NCI-H2227 treated with DMSO at 0.1 percent for 48 hours (cell line): ENCODE measurements around the gene ELP1.
A peak's percentile ranks its signal among the peaks of the same experiment; 100 is the strongest.
"Not testable (repeated sequence)": the region's sequence is repeated elsewhere in the genome, so short reads cannot be mapped to it uniquely, and the experiment has no call there.

Source experiments
- DNase-seq: peaks from one replicate; lab custom pipeline; 2025; lab: John Stamatoyannopoulos, UW

Gene ELP1, protein sequence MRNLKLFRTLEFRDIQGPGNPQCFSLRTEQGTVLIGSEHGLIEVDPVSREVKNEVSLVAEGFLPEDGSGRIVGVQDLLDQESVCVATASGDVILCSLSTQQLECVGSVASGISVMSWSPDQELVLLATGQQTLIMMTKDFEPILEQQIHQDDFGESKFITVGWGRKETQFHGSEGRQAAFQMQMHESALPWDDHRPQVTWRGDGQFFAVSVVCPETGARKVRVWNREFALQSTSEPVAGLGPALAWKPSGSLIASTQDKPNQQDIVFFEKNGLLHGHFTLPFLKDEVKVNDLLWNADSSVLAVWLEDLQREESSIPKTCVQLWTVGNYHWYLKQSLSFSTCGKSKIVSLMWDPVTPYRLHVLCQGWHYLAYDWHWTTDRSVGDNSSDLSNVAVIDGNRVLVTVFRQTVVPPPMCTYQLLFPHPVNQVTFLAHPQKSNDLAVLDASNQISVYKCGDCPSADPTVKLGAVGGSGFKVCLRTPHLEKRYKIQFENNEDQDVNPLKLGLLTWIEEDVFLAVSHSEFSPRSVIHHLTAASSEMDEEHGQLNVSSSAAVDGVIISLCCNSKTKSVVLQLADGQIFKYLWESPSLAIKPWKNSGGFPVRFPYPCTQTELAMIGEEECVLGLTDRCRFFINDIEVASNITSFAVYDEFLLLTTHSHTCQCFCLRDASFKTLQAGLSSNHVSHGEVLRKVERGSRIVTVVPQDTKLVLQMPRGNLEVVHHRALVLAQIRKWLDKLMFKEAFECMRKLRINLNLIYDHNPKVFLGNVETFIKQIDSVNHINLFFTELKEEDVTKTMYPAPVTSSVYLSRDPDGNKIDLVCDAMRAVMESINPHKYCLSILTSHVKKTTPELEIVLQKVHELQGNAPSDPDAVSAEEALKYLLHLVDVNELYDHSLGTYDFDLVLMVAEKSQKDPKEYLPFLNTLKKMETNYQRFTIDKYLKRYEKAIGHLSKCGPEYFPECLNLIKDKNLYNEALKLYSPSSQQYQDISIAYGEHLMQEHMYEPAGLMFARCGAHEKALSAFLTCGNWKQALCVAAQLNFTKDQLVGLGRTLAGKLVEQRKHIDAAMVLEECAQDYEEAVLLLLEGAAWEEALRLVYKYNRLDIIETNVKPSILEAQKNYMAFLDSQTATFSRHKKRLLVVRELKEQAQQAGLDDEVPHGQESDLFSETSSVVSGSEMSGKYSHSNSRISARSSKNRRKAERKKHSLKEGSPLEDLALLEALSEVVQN (N-terminal part only)

DNA sequence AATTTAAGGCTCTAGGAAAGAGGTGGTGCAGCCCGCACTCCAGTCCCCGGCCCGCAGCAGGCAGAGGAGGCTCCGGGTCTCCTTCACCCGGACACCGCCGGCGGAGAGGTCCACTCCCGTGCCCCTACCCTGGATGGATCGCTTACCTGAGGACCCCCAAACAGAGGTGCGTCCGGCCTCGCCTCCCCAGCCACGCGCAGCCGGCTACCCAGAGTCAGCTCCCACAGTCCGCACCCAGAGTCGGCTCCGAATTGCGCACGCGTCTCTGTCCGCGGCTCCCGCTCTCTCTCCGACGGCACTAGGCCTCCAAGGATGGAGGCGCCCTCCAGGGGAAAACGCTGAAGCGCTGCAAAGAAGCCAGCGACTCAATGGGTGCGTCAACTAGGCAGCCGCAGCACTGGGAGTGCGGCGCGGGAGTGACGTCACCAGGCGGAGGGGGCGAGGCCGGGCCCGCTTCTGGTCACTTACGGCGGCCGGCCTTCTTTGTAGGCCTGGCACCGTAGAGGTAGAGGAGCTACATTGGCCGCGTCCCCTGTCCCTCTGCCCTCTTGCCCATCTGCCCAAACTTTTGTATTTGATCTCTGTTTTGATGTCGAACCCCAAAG lies at the start of gene ELP1:
TSS of gene ELP1 (minus strand) at position 407 of the 605 bp plus-strand sequence. CDS start 2,978 bp downstream, outside the sequence.
- DNase-seq: peak; percentile 85

DNA sequence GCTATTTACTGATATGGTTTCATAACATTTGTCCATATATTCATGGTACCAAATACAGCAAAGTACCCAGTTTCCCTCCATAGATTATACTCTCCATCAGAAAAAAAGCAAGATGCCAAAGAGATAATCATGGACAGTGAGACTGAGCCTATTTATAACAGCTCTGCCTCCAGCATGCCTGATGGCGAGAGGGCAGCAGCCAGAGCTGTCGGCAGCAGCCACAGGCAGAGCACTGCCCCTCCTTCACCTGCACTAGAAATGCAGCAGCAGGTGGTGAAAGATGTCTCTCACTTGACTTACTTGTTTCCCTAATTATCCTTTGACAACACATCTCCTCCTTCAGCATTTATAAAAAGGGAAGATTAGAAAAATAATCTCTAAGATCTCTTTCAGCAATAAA lies 47.0 kb upstream of the ELP1 start:
- DNase-seq: no peak

DNA sequence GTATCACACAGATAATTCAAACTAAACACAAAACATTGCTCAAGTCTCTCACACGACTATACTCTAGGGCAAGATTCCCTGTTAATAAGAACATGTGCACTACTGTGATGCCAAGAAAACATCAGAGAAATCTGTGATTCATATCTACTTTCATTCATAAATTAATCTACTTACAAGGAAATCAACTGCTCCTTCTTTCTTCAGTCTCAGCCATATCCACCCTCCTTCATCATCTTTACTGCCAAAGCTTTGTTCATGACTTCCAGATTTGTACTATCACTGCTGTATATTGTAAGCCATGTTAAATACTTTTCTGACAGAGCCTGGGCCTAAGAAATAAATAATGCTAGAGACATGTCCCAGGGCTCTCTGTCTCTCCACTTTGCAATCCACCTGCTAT lies 44.3 kb upstream of the ELP1 start:
- no peak for DNase-seq

DNA sequence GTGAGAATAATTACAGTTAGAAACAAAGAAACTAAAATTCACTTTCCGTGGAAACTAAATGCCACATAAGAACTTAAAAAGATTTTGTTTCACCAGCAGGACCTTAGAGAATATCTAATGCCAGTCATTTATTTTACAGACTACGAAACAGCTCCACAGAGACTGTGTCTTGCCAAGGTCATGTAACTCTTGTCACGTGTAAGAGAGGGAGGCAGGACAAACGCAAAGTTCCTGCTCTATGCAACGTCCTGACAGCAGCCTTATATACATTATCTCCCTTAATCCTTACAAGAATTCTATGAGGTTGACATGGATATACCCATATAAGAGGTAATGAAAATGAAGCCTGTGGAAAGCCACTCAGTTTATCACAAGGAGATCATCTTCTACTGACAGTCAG lies 40.0 kb upstream of the ELP1 start:
- DNase-seq: no peak

DNA sequence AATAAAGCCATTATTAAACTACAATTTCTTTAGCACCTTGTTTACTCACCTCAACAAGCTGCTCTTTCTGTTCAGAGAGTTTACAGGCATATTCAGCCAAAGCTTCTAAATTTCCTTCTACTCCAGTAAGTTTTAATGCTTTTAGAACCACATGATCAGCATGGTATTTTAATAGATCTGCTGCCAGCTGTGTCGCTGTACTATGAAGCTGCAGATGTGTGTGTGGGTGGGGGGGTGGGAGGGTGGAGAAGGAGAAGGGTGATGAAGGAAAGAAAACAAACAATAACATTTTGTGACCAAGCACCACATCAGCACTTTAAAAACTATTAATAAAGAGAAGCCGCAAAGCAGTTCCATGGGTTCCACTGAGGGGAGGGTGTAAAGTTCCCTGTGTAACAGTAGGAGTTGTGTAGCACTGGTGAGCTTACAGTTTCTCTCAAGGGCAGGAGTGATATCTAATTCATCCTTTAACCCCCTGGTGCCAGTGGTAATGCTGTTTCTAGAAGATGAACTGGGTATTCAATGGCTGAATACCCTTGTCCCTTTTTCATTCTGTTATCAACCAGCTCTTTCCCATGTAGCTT lies 38.8 kb upstream of the ELP1 start:
- DNase-seq: no peak

DNA sequence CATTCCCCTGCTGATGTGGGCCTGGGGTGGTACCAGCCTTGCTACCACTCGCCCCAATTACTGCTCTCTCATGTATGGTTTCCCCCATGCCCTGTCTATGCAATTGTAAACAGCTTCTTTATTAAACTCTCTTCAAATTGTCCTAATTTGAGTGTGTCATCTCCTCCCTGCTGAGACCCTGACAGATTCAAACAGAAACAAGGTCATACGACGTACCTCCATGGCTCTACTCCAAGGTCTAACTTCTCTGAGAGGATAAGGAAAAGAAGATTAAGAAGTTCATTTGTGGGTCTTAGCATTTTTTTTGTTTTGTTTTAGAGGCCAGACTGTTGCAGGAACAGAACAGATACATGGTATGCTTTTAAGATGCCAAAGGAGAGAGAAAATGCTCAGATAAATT lies 38.3 kb upstream of the ELP1 start:
- DNase-seq: no peak

DNA sequence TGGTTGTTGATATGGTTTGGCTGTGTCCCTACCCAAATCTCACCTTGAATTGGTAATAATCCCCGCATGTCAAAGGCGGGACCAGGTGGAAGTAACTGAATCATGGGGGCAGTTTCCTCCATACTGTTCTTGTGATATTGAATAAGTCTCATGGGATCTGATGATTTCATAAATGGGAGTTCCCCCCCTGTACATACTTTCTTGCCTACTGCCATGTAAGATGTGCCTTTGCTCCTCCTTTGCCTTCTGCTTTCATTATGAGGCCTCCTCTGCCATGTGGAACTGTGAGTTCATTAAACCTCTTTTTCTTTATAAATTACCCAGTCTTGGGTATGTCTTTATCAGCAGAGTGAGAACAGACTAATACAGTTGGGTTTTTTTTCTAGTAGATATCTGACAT lies 37.5 kb upstream of the ELP1 start:
- DNase-seq: not testable (repeated sequence)

DNA sequence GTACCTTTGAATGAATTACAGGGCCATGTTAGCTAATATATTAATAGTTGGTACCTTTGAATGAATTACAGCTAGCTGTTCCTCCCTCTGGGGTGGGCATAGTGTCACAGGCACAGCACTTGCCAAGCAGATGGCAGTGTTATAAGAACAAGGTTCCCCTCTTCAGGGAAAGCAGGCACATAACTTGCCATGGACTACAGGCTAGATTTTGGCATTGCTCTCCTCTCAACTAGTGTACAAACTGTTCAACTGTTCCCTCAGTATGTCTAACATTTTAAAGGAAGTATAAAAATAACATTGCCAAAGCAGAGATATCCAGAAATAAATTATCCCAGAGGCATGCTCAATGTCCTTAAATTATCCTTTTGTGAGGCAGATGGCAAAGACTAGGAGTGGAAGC lies 34.0 kb upstream of the ELP1 start:
- DNase-seq: no peak

DNA sequence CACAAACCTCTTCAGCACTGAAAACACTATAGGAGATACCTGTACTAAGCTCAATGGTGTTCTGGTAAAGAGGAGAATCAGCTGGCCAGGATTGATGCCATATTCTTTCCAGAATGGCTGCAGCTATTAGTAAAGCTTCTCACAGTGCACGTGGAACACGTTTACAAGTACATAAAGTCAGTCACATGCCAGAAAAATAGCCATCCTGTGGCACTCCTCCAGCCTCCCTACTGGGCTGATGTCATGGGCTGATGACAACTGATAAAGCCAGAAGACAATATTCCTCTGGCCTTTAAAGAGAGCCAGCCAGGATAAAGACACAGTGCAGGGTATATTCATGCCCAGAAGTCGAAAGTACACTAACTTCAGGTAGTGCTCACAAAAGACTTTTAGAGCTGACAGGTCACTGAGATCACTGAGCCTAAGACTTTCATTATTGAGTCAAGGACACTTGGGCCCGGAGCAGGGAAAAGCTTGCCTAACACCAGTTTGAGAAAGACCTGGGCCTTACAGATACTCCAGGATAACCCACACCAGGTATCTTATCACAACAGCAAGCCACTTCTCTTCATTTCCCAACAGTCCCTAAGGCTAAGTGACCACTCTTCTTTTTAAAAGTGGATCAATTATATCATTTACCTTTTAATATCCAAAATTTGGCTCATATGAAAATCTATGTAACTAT lies 29.7 kb upstream of the ELP1 start:
- DNase-seq: no peak

DNA sequence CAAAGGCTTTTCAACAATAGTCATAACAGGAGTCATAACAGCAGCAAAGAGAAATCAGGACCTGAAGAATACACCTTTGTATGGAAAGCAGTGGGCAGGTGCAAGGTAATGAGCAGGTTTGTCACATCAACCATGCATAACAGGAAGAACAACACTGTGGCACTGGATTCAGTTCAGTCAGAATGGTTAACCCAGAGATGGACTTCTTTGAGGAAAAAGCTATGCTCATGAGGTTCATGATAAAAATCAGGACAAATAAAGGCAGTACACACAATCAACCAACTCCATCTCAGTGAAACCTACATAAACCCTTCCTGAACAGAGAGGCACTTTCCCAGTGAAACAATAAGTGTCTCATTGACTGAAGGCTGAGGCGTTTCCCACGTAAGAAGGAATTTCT lies 27.2 kb upstream of the ELP1 start:
- DNase-seq: no peak

DNA sequence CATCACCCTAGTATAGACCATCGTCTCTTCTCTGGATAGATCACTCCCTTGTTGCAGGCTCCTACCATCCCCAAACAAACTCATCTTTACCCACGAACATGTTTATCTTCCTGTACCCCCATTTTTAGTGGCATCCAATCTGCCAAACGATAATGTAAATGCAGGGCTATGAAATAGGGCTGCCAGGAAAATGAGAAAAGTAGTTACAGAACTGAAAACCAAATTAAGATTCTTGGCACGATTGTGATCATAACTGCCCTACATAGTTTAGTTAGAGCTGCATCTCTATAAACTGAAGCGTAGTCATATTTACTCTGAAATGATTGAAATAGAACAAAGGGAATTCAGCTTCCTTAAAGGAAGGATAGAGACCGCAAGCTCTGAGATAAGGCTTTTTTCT lies 26.4 kb upstream of the ELP1 start:
- no peak for DNase-seq

DNA sequence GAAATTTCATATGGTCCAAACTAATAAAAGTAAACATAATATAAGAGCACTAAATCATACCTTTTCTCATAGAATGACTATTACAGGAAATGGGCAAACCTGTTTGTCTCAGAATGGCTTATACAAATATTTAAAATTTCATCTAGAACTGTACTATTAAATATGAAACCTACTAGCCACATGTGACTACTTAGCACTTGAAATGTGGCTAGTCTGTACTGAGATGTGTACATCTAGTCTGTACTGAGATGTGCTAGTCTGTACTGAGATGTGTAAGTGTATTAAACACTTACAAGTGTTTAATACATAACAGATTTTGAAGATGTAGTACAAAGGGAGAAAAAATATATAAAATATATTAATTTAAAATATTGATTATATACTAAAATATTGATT lies 22.7 kb upstream of the ELP1 start:
- no peak for DNase-seq

DNA sequence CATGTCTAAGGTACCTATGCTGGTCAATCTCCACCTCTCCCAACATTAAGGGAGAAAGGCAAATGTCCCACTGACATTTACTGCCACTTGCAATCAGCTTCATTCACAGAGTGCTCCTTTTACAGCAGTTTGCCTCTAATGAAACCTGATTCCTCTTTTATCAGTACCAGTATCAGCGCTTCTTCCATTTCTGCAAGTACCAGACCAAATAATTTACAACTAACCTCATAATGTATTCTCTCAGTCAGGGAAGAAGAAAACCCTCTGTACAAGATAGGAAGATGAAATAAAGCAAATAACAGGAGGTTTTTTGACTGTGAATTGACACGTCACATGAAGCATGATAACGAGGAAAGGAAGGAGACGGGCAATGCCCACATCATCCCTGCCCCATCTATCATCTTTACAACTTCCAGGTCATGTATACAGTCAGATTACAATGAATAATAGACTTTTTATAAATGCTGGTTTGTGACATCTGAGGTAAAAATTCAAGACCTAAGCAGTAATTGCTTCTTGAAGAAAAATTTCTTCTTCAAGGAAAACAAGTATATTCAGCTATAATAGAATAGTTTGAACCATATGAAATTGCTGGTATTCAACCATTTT lies 22.2 kb upstream of the ELP1 start:
- no peak for DNase-seq

DNA sequence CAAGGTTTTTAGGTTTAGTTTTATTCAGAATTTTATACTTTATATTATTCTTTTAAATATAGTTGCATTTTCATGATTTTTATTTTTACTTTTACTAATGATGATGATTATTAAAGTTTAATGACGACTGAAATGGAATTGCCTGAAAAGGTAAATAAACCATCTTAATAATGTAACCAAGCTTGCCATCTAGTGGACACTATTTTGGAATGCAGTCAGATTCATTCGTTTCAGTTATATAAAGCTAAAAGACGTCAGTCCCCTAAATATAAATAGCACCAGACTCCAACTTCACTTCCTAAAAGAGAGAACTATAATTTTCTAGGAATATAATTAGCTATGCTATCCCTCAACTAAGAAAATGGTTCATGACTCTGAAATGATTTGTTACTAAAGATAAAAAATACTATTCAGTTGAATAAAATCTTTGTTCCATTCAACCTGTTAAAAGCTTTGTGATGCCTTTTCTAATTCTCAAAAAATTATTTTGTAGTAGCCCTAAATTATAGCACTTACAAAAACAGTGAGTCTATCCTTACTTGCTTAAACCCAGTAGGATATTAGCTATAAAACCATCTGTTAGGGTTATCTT lies 20.2 kb upstream of the ELP1 start:
- peak; percentile 14 for DNase-seq

DNA sequence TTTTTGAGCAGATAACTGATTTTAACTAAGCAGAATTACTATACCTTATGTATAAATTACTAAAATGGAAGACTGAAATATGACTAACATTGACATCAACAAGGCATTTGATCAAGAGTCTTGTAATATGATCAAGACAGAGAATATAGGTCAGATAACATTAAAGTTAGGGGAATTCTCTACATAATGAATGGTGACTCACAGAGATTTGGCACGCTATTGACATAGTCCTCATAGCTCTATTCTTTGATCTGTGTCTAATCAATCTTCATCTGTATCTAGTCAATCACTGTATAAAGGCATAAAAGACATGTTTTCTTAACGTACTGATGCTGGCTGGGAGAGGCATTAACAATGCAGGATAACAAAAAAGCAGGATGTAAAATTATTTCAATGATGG lies 17.7 kb upstream of the ELP1 start:
- DNase-seq: no peak

DNA sequence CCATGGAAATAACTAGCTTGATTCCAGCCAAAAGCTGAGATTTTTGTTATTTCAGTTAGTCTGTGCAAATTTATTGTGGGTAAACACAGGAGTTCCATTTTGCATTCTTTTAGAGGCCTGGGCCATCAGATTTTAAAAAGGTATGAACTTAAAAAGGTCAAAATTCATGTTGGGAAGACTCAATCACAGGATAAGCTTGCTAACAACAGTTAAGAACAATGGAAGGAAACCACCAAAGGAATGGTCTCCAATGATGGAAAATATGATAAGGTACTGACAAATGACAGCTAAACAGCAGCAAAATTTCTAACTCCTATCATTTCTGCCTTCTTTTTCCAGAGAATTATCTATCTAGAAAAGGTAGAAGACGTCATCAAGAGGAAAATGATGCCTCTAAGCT lies 16.2 kb upstream of the ELP1 start:
- no peak for DNase-seq

DNA sequence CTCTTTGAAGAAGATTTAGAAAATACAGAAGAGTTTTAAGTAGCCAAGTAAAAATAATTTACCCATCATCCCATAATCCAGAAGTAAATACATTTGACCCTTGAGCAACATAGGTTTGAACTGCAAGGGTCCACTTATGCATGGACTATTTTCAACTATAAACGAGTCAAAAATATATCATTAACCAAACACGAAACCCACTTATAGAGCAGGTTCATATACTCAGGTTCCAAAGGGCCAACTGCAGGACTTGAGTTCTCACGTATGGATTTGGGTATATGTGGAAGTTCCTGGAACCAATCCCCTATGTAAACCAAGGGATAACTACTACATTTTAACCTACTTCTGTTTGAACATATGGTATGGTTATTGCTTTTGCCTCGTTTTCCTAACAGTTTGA lies 6.1 kb upstream of the ELP1 start:
- no peak for DNase-seq

DNA sequence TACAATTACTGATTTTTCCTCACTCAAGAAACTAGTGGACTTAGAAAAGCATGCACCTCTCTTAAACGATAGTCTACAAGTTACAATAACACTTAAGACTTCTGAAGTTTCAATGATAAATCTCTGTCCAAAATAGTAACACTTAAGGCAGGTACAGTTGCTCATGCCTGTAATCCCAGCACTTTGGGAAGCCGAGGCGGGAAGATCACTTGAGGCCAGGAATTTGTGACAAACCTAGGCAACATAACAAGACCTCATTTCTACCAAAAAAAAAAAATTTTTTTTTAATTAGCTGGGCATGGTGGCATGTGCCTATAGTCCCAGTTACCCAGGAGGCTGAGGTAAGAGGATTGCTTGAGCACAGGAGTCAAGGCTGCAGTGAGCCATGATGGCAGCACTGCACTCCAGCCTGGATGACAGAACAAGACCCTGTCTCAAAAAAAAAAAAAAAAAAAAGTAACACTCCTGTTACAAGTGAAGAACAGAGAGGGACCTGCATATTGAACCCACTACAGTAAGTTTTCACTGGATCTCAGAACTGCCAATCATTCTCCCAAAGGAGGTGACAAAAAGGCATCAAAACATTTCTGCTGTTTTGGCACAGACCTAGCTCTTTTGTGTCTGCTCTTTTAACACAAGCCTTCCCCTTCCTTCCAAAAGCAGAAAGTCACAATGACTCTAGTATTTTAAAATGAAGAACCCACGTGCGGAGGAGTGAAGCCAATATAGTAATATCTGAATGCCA lies 3.8 kb upstream of the ELP1 start:
- DNase-seq: no peak

DNA sequence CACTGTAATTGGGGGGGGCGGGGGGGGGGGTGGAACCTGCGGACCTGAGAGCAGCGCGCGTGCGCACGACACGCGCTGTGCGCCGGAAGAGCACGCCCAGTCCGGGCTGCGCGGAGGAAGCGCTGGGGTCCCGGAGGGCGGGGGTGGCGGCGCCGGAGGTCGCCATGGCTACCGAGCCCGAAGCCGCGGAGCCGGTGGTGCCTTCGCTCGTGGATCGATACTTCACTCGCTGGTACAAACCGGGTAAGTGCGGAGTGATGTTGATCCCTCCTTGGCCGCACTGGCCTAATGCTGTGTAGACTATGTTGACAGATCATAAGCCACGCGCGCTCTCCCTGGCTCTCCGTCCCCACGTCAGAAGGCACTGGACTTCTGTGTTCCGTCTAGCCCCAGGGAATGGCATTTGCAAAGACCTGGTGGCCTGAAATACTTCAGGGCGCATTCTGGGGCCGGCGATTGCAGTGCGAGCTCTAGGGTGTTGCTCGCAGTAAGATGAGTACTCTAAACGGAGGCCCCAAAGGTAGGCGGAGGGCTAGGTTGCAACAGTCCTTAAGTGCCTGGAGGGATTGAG lies 484 bp upstream of the ELP1 start, which contains the start of gene ABITRAM:
TSS of gene ABITRAM (plus strand) at position 78 of the 571 bp plus-strand sequence. CDS start at position 165, 87 bp downstream.
- DNase-seq: peak; percentile 85
